HFF-Myc (cell line): ENCODE results near the gene NFKBIZ.
"Not testable (repeated sequence)": the region's sequence is repeated elsewhere in the genome, so short reads cannot be mapped to it uniquely, and the experiment has no call there.

Experiments
- DNase-seq: peaks from one replicate; pipeline ENCODE4 v3.0.0-alpha.2; 2011; ENCODE audit warnings: low read depth; ENCODE audit errors: extremely low read depth
- H3K4me3 ChIP-seq: replicated peaks from 2 replicates; pipeline ENCODE4 v1.5.1; 2011; ENCODE audit warnings: low read depth, mild to moderate bottlenecking, control low read depth, low read length
- CTCF ChIP-seq: IDR thresholded peaks from 2 replicates; pipeline ENCODE4 v1.5.1; 2012; ENCODE audit warnings: mild to moderate bottlenecking, low read depth, low read length, control low read depth; ENCODE audit errors: missing control alignments

NFKBIZ gene

GRCh38 chr3:101870138-101870537 lies 20.8 kb downstream of the NFKBIZ start:
- no peak for DNase-seq
- no peak overlapping the region for H3K4me3 ChIP-seq
- TF ChIP-seq CTCF: no peak

- no peak for TF ChIP-seq CTCF
- no peak overlapping the region for H3K4me3 ChIP-seq
- DNase-seq: no peak
Observed at GRCh38 chr3:101873619-101874018, 24.3 kb downstream of the NFKBIZ start.

GRCh38 chr3:101876142-101876541 lies 26.8 kb downstream of the NFKBIZ start:
- TF ChIP-seq CTCF: no peak

GRCh38 chr3:101878589-101878988 lies 29.3 kb downstream of the NFKBIZ start:
- no peak for DNase-seq
- no peak for TF ChIP-seq CTCF
- no peak overlapping the region for H3K4me3 ChIP-seq

More at GRCh38 chr3:101876142-101876541, 26.8 kb downstream of the NFKBIZ start:
- no peak overlapping the region for H3K4me3 ChIP-seq
- DNase-seq: no peak

GRCh38 chr3:101879102-101879501 lies 29.8 kb downstream of the NFKBIZ start:
- DNase-seq: no peak
- TF ChIP-seq CTCF: no peak
- no peak overlapping the region for H3K4me3 ChIP-seq

GRCh38 chr3:101879623-101880284 lies 30.4 kb downstream of the NFKBIZ start:
- DNase-seq: no peak
- no peak for TF ChIP-seq CTCF
- H3K4me3 ChIP-seq: no peak overlapping the region

- no peak for TF ChIP-seq CTCF
- no peak overlapping the region for H3K4me3 ChIP-seq
- DNase-seq: no peak
Observed at GRCh38 chr3:101884776-101885175, 35.5 kb downstream of the NFKBIZ start.

- H3K4me3 ChIP-seq: not testable (repeated sequence)
Observed at GRCh38 chr3:101885584-101885983, 36.3 kb downstream of the NFKBIZ start.

More at GRCh38 chr3:101885584-101885983, 36.3 kb downstream of the NFKBIZ start:
- not testable (repeated sequence) for DNase-seq
